ENCODE measurements around the gene EPS8L2. TPM values are rescaled to one million over a fixed set of nuclear protein-coding genes. Genes with fewer than 3 reads are reported as not detected.
A peak's percentile ranks its signal among the peaks of the same experiment; 100 is the strongest.

Gene EPS8L2
- total and polyA plus RNA-seq, 2 of the 8 experiments (the other 6 are each of a cell fraction or from before 2014, with no cell fraction given), result 38.5 to 57.0 TPM

- H2BK12ac ChIP-seq (ENCODE audit: low read depth, low read length), result peak overlapping the region; percentile 39; the same call in 1 of the 2 replicates
- peak overlapping the region; percentile 27 to 64 (median 42) for H3K4me3 ChIP-seq (ENCODE audit: extremely low read depth in 1 of 4, insufficient read depth in 2 of 4, low read depth in 3 of 4, low read length in 4 of 4)
- no peak overlapping the region; the same call in 1 of the 2 replicates for H4K8ac ChIP-seq (ENCODE audit: extremely low read depth, insufficient read depth, low read length)
- H4K5ac ChIP-seq (ENCODE audit: insufficient read length, low read depth, low read length), result no peak overlapping the region
- H3K4me2 ChIP-seq (ENCODE audit: insufficient read depth in 1 of 2, low read depth in 2 of 2, low read length in 2 of 2), result peak overlapping the region; percentile 84 to 94
- peaks cover 7% of the 10 kb centered on the region; the same call in 1 of the 2 replicates for H3K23me2 ChIP-seq (ENCODE audit: low read depth, low read length)
- no peak overlapping the region; the same call in 1 of the 2 replicates for H2BK5ac ChIP-seq (ENCODE audit: low read depth, low read length)
- no peaks in the 10 kb centered on the region for H3K79me2 ChIP-seq (ENCODE audit: control insufficient read depth in 1 of 2, insufficient read depth in 2 of 2, low read length in 2 of 2)
- H2AFZ ChIP-seq (ENCODE audit: low read length), result no peak overlapping the region
- H3K14ac ChIP-seq (ENCODE audit: insufficient read length), result no peak overlapping the region
- H2AK5ac ChIP-seq (ENCODE audit: low read depth, low read length), result no peak overlapping the region
- no peak for TF ChIP-seq SP4 (IDR thresholded peaks at IDR 0.05; ENCODE audit: low read length)
- TF ChIP-seq, protein P1, sequence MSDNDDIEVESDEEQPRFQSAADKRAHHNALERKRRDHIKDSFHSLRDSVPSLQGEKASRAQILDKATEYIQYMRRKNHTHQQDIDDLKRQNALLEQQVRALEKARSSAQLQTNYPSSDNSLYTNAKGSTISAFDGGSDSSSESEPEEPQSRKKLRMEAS (IDR thresholded peaks at IDR 0.05), result peak; percentile 24; the same call in 1 of the 2 replicates
- peak; percentile 49 for TF ChIP-seq NRF1 (IDR thresholded peaks at IDR 0.05; ENCODE audit: low read depth, low read length)
- peak overlapping the region; percentile 85 for H3K4ac ChIP-seq (replicated peaks; ENCODE audit: insufficient read length, low read depth, low read length)
- FAIRE-seq (no peak), DNase-seq (ENCODE audit: low read depth in 1 of 2, low spot score in 2 of 2) (peak in 1 of 2 experiments; percentile 71)
- H3K56ac ChIP-seq (replicated peaks; ENCODE audit: insufficient read length, low read depth, low read length), result no peak overlapping the region
- H4K20me1 ChIP-seq (replicated peaks in 1 of 2; ENCODE audit: control insufficient read depth in 1 of 2, insufficient read depth in 2 of 2, low read length in 2 of 2), result no peaks in the 10 kb centered on the region
- H3K23ac ChIP-seq (ENCODE audit: insufficient read length), result no peak overlapping the region
- no peak overlapping the region for H2BK20ac ChIP-seq (ENCODE audit: low read length)
- H3K79me1 ChIP-seq (ENCODE audit: low read depth, low read length), result no peaks in the 10 kb centered on the region
- peaks cover 0 to 19% (median 12%) of the 10 kb centered on the region in 4 experiments; a peak in 5 of 7 replicates for H3K4me1 ChIP-seq (replicated peaks in 1 of 4; ENCODE audit: control insufficient read depth in 3 of 4, insufficient read depth in 4 of 4, low read length in 3 of 4)
- ChIA-PET POLR2A (ENCODE audit: partially characterized antibody) (interaction anchor here (0.6 to 13.2 kb wide), 20 partner anchors 11 to 177 kb away, joined by 3 to 216 read pairs (median 5); partner anchors contain the start of genes DEAF1, DRD4, EPS8L2 and PNPLA2), CTCF (ENCODE audit: partially characterized antibody) (interaction anchor here (0.8 to 15.4 kb wide), 17 partner anchors 12 to 168 kb away, joined by 3 to 395 read pairs (median 4); partner anchors contain the start of genes DEAF1, EPS8L2, TALDO1 and TMEM80)
- 4% methylated on average over 33 of the region's 53 CpGs; no CpG with 5 or more reads in 1 of the 2 experiments for WGBS, 2 experiments (ENCODE audit: extremely low coverage in 1 of 2, insufficient coverage in 1 of 2, insufficient read length in 1 of 2, insufficient replicate concordance in 2 of 2, low coverage in 1 of 2, low lambda C conversion rate in 2 of 2, missing lambda C conversion rate in 1 of 2)
- no peak overlapping the region; the same call in 1 of the 2 replicates for H3K18ac ChIP-seq (ENCODE audit: extremely low read depth, low read length)
- no peak overlapping the region for H2BK120ac ChIP-seq (replicated peaks; ENCODE audit: low read depth, low read length)
- no peak overlapping the region for H2BK15ac ChIP-seq (ENCODE audit: low read length)
- H3K36me3 ChIP-seq (ENCODE audit: control insufficient read depth in 2 of 4, insufficient read depth in 4 of 4, low read length in 3 of 4), result no peaks in the 10 kb centered on the region
- no peak overlapping the region for H4K91ac ChIP-seq (replicated peaks; ENCODE audit: insufficient read length, low read length)
- H3K9me3 ChIP-seq (ENCODE audit: insufficient read depth in 2 of 2, low read depth in 1 of 2, low read length in 1 of 2), result no peaks in the 10 kb centered on the region
- H3K27ac ChIP-seq (ENCODE audit: low read depth, low read length), result no peak overlapping the region
- H3K27me3 ChIP-seq (replicated peaks in 1 of 4; ENCODE audit: control insufficient read depth in 3 of 4, extremely low read depth in 1 of 4, insufficient read depth in 3 of 4, low read length in 3 of 4), result peaks cover 0 to 2% (median 0%) of the 10 kb centered on the region in 4 experiments; a peak in 1 of 7 replicates
- H3K9ac ChIP-seq (replicated peaks in 1 of 4; ENCODE audit: extremely low read depth in 1 of 4, low read depth in 3 of 4, low read length in 3 of 4), result no peak overlapping the region
Measured at GRCh38 chr11:725624-726202, 19.7 kb downstream of the EPS8L2 start.

All from H1 (cell line).